Ascending aorta (tissue), 2 donors: Measurements from ENCODE around the gene TEAD1. TPM values are rescaled to one million over a fixed set of nuclear protein-coding genes. Genes with fewer than 3 reads are reported as not detected.

Experiments used
- DNase-seq, 2 donors: peaks; one replicate each; pipeline ENCODE4 v3.0.0-alpha.2; 2019; ENCODE audit warnings: low spot score in 2 of 2
- H3K27ac ChIP-seq, 2 donors: fragments of 200-600 bp; sonication (generic); one replicate each; pipeline ENCODE4 v1.5.1; 2016 to 2017; ENCODE audit warnings: mild to moderate bottlenecking in 1 of 2
- H3K27me3 ChIP-seq: fragments of 200-600 bp; sonication (generic); one replicate; pipeline ENCODE4 v1.5.1; 2017
- H3K36me3 ChIP-seq, 2 donors: fragments of 200-600 bp; sonication (generic); one replicate each; pipeline ENCODE4 v1.5.1; 2016
- H3K4me1 ChIP-seq, 2 donors: fragments of 200-600 bp; sonication (generic); one replicate each; pipeline ENCODE4 v1.5.1; 2016 to 2017; ENCODE audit warnings: mild to moderate bottlenecking in 1 of 2
- H3K4me3 ChIP-seq, 2 donors: fragments of 200-600 bp; sonication (generic); one replicate each; pipeline ENCODE4 v1.5.1; 2016 to 2017; ENCODE audit warnings: mild to moderate bottlenecking in 1 of 2
- H3K9me3 ChIP-seq, 2 donors: fragments of 200-600 bp; sonication (generic); one replicate each; pipeline ENCODE4 v1.5.1; 2016
- CTCF ChIP-seq, 3 experiments: fragments of 200-600 bp in 2 of 3; fragments of 450-650 bp in 1 of 3; sonication (generic) in 2 of 3; IDR thresholded peaks; one replicate each; pipeline ENCODE4 v1.5.1; 2016 to 2019; ENCODE audit warnings: antibody characterized with exemption in 3 of 3, mild to moderate bottlenecking in 1 of 3, moderate library complexity in 1 of 3
- intact Hi-C: fragments of 100-400 bp; cut with DNase I; formaldehyde crosslinking; loops from one replicate; pipeline ENCODE4 v1.15.1; 2023
- total RNA-seq: library from RNA; depleted of rRNA; stranded (reverse); fragments of >200 nt; gene quantifications from one replicate; pipeline ENCODE4 v1.1.0, GENCODE V29; 2016

Gene TEAD1
- total RNA-seq, 1 donor from 2014 or later = 112 TPM

- TF ChIP-seq CTCF (IDR thresholded peaks at IDR 0.05) = no peak
- Histone ChIP-seq H3K27me3 (no peaks in the 10 kb centered on the region), H3K4me3 (no peak overlapping the region), H3K27ac (no peak overlapping the region), H3K36me3 (peaks cover 0 to 10% of the 10 kb centered on the region in 2 donors), H3K9me3 (no peaks in the 10 kb centered on the region), H3K4me1 (peaks cover 0 to 3% of the 10 kb centered on the region in 2 donors)
- DNase-seq = no peak
- intact Hi-C loops = no loop called here
These were observed 88.1 kb downstream of the TEAD1 start for GRCh38 chr11:12762278-12762677.

- Histone ChIP-seq H3K9me3 (no peaks in the 10 kb centered on the region), H3K27me3 (no peaks in the 10 kb centered on the region), H3K36me3 (peaks cover 0 to 10% of the 10 kb centered on the region in 2 donors), H3K4me3 (no peak overlapping the region), H3K27ac (no peak overlapping the region), H3K4me1 (peaks cover 0 to 3% of the 10 kb centered on the region in 2 donors)
- intact Hi-C loops = no loop called here
- no peak for DNase-seq
- TF ChIP-seq CTCF (IDR thresholded peaks at IDR 0.05) = no peak
These were observed 88.6 kb downstream of the TEAD1 start for GRCh38 chr11:12762696-12763324.

- Histone ChIP-seq H3K27ac (no peak overlapping the region), H3K27me3 (no peaks in the 10 kb centered on the region), H3K4me3 (no peak overlapping the region), H3K9me3 (no peaks in the 10 kb centered on the region), H3K36me3 (peaks cover 0 to 10% of the 10 kb centered on the region in 2 donors), H3K4me1 (peaks cover 0 to 3% of the 10 kb centered on the region in 2 donors)
- DNase-seq = no peak
- intact Hi-C loops = no loop called here
- no peak for TF ChIP-seq CTCF (IDR thresholded peaks at IDR 0.05)
These were observed 90.1 kb downstream of the TEAD1 start for GRCh38 chr11:12764187-12764914.

GRCh38 chr11:12765428-12765827, 91.2 kb downstream of the TEAD1 start:
- peaks cover 0 to 10% of the 10 kb centered on the region in 2 donors for H3K36me3 ChIP-seq
- peaks cover 0 to 9% of the 10 kb centered on the region in 2 donors for H3K4me1 ChIP-seq
- TF ChIP-seq CTCF (IDR thresholded peaks at IDR 0.05) = no peak
- H3K4me3 ChIP-seq = no peak overlapping the region
- no peak for DNase-seq
- H3K27me3 ChIP-seq = no peaks in the 10 kb centered on the region
- intact Hi-C loops = no loop called here
- no peaks in the 10 kb centered on the region for H3K9me3 ChIP-seq
- H3K27ac ChIP-seq = no peak overlapping the region

GRCh38 chr11:12767027-12767426, 92.8 kb downstream of the TEAD1 start:
- no peak overlapping the region for H3K4me3 ChIP-seq
- no peaks in the 10 kb centered on the region for H3K9me3 ChIP-seq
- no peak for DNase-seq
- peaks cover 0 to 9% of the 10 kb centered on the region in 2 donors for H3K4me1 ChIP-seq
- no peak overlapping the region for H3K27ac ChIP-seq
- H3K27me3 ChIP-seq = no peaks in the 10 kb centered on the region
- H3K36me3 ChIP-seq = peaks cover 0 to 10% of the 10 kb centered on the region in 2 donors
- intact Hi-C loops = no loop called here
- no peak for TF ChIP-seq CTCF (IDR thresholded peaks at IDR 0.05)
